Measurements from ENCODE around the gene CTXND2.
"Not testable (repeated sequence)": the region's sequence is repeated elsewhere in the genome, so short reads cannot be mapped to it uniquely, and the experiment has no call there.

The CTXND2 gene

DNA sequence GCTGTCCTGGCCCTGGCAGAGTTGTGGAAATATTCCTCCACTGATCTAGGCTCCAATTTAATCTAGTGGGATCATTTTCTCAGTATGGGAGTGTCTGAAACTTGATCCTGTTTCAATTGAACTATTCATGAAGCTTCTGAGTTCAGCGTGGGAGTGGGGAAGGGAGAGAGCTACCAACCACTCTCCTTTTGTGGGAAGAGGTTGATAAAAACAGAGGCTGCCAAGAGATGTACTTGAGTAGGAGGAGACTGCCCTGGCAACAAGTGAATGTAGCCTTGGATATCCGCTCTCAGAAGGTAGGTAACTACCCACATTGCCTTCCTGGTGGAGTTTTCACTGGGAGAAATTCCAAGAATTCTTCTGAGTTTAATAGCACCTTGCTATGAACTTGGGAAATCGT is at the start of gene CTXND2:
TSS of gene CTXND2 (plus strand) at position 119 of the 400 bp plus-strand sequence. CDS start 25,179 bp downstream, outside the sequence.
- DNase-seq = no peak

GRCh38 chr1:150840850-150841249 is 46.1 kb upstream of the CTXND2 start:
- DNase-seq = not testable (repeated sequence)

DNA sequence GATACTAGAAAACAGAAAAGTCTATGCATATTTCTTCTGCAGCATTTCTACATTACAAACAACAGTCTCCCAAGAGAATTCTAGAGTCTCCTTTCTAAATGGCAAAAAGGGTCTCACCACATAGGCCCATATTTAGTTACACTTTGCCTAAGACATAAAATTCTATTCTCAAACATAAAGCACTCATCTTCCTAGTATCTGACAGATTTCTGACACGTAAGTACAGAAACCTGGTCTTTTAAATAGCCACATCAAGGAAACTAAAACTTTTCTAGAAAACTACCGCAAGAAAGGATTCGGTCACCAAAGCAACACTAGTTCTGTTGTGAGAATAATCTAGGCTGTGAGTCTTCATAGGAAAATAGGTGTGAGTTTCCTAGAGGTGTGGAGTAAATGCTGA is 45.3 kb upstream of the CTXND2 start:
- DNase-seq = no peak

GRCh38 chr1:150842343-150842742 is 44.6 kb upstream of the CTXND2 start:
- no peak for DNase-seq

DNA sequence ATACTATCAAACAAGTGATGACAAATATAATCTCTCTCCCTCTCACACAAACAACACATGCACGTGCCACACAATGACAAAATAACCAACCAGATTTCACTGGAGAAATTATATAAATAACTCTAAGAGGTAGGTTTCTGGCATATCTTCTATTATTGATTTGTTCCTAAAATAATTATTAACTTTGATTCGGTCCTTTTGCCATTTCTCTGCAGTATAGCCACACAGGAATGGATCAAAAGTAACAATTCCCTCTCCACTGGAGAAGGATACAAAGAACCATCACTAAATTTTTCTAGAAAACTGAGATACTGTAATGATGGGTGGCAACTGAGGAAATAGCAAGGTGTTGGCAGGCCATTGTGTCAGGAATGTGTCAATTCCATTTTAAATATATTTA is 44.0 kb upstream of the CTXND2 start:
- no peak for DNase-seq

- DNase-seq = no peak
These were observed 43.5 kb upstream of the CTXND2 start for GRCh38 chr1:150843474-150843873.

DNA sequence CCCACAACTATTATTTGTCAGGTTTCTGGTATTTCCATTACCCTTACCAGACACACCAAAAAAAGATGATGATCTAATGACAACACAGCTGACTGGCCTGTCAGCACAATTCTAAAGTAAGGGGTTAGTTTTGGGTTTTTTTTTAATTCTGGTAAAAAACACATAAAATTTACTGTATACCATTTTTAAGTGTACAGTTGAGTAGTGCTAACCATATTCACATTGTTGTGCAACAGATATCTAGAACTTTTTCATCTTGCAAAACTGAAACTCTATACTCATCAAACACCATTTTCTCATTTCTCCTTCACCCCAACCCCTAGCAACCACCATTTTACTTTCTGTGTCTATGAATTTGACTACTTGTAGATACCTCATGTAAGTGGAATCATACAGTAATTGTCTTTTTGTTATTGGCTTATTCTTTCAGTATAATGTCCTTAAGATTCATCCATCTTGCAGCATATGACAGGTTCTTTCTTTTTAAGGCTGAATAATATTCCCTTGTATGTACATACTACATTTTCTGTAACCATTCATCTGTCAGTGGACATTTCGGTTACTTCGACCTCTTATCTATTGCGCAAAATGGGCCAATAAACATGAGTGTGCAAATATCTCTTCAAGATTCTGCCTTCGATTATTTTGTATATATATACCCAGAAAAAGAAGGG is 40.3 kb upstream of the CTXND2 start:
- DNase-seq = no peak

GRCh38 chr1:150850801-150851362 is 36.1 kb upstream of the CTXND2 start:
- not testable (repeated sequence) for DNase-seq

- DNase-seq = not testable (repeated sequence)
These were observed 34.2 kb upstream of the CTXND2 start for GRCh38 chr1:150852734-150853133.

GRCh38 chr1:150863724-150864123 is 23.2 kb upstream of the CTXND2 start:
- DNase-seq = no peak

DNA sequence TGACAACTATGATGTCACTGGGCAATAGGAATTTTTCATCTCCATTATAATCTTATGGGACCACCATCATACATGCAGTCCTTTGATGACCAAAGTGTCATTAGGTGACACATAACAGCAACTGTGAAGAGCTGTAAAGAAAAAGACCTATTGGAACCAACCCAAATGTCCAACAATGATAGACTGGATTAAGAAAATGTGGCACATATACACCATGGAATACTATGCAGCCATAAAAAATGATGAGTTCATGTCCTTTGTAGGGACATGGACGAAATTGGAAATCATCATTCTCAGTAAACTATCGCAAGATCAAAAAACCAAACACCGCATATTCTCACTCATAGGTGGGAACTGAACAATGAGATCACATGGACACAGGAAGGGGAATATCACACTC is 22.7 kb upstream of the CTXND2 start:
- not testable (repeated sequence) for DNase-seq

- no peak for DNase-seq
These were observed 17.3 kb upstream of the CTXND2 start for GRCh38 chr1:150869683-150870082.

DNA sequence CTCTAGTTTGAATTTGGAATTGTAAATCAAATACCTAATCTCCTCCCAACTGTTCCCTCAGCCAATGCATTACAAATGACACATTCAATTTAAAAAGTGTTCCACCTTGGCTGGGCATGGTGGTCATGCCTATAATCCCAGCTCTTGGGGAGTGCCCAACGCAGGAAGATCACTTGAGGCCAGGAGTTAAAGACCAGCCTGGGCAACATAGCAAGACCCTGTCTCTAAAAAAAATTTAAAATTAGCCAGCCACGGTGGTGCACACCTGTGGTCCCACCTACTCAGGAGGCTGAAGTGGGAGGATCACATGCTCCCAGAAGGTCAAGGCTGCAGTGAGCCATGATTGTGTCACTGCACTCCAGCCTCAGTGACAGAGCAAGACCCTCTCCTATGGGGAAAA is 14.4 kb upstream of the CTXND2 start:
- DNase-seq = no peak

DNA sequence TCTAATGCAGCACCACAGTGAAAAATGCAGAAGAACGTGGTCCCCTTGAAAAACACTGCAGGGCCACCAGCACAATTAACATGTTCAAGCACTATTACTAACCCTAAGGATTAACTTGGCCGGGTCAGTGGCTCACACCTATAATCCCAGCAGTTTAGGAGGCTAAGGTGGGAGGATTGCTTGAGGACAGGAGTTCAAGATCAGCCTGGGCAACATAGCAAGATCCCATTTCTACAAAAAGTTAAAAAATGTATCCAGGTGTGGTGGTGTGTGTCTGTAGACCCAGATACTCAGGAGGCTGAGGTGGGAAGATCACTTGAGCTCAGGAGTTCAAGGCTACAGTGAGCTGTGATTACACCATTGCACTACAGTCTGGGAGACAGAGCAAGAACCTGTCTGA is 13.4 kb upstream of the CTXND2 start:
- no peak for DNase-seq

DNA sequence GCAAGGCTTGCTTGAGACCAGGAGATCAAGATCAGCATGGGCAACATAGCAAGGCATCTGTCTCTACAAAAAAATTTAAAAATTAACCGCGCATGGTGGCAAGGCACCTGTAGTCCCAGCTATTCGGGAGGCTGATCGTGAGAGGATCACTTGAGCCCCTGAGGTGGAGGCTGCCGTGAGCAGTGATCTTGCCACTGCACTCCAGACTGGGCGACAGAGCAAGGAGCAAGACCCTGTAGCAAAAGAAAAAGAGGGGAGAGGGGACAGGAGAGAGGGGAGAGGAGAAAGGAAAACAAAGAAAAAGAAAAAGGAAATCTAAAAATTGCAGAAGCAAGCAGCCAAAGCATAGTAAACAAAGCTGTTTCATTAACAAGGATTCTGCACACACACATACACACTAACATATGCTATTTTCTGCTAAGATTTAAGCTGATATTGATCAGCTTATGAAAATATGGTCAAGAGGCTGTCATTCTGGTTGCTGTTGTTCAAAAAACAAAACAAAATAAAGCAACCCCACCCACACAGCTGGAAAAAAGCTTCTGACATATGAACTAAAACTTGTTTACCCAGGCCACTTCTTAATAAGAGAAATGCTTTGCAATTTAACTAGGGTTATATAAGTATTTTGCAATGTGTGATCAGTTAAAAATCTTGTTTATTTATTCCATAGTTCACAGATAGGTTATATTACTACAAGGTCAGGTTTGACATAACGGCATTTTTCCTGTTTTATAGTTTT is 12.3 kb upstream of the CTXND2 start:
- no peak for DNase-seq

GRCh38 chr1:150875197-150876118 is 11.5 kb upstream of the CTXND2 start:
- no peak for DNase-seq

DNA sequence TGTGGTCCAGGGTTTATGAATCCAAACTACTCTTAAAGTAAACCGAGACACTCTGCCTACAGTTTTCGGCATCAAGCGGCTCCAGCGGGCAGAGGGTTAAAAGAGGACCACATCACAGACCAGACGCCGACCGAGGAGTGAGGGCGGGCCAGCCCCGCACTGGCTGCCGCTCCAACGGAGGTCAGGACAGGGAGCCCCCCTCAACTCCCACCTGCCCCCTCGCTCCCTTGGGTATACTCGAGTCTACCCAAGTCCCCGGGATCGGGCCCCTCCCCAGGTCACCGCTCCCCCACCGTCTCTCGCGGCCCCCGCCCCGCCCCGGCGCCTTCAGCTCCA is 10.8 kb upstream of the CTXND2 start:
- no peak for DNase-seq

DNA sequence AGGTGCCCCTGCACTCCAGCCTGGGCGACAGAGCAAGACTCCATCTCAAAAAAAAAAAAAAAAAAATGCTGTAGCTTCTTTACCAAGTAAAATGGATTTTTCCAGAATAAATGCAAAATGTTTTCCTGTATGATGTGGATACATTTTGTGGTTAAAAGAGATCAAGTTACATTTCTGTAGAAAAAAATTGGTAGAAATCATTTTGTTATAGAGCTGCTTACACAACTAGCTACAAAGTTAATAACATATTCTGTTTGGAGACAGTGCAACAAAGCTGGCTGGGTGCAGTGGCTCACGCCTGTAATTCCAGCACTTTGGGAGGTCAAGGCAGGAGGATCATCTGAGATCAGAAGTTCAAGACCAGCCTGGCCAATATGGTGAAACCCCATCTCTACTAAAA is 8.0 kb upstream of the CTXND2 start:
- not testable (repeated sequence) for DNase-seq

DNA sequence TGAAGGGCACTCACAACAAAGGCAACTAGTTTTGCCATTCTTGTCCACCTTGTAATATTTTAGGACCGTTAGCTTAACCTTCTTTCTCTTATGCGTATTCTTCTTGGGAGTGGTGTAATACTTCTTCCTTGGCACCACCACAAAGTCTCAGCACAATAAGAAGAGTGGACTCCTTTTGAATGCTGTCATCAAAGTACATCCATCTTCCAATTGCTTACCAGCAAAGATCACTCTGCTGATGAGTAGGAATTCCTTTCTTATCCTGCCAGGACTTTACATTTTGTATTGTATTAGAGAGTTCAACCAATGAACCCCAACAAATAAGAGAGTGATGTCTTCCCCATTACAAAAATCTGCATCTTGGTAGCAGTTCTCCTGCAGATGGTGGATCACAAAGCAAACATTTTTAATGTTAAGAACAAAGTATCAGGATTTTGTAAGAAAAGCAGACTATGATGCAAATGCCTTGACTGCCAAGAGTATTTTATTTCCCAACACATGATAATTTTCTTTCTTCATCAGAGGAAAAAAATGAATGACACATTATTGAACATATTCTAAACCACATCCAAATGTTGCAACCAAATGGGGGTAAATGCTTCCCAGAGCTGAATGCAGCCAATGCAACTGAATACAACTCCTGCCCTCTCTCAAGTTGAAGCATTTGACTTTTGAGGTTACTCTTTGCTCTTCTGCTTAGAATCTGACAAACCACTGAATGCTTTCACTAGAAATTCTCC is 5.4 kb upstream of the CTXND2 start:
- no peak for DNase-seq

DNA sequence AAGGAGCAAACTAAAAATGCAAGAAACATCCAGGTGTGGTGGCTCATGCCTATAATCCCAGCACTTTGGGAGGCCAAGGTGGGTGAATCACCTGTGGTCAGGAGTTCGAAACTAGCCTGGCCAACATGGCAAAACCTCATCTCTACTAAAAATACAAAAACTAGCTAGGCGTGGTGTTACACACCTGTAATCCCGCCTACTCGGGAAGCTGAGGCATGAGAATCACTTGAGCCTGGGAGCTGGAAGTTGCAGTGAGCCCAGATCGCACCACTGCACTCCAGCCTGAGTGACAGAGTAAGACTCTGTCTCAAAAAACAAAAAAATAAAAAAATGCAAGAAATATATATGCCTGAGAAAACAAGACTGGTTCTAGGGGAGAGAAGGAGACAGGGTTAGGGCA is 3.8 kb upstream of the CTXND2 start:
- DNase-seq = not testable (repeated sequence)

DNA sequence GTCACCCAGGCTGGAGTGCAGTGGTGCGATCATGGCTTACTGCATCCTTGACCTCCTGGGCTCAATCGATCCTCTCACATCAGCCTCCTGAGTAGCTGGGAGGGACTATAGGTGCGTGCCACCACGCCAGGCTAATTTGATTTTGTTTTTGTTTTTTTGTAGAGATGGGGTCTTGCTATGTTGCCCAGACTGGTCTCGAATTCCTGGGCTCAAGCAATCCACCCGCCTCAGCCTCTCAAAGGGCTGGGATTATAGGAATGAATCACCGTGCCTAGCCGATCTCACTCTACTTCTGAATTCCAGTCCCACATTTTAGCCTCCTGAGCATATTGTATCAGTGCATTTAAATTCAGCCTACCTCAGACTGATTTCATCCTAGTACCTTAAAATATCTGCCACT is 1.8 kb downstream of the CTXND2 start:
- no peak for DNase-seq

DNA sequence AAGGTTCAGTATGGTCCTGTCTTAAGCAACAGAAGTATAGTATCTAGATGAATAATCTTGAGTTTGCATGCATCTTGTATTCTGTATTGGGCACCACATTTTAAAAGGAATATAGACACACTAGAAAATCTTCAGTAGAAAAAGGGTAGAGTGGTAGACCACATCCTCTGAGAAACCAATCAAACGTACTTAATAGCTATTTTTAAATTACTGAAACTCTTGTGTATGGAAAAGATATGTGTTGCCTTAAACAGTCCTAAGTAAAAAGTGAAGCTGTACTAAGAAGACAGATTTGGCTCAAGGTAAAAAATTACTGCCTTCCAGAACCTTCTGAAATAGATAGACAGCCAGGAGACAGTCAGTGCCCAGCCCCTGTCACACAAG is 3.1 kb downstream of the CTXND2 start:
- DNase-seq = no peak

Measured in CD4-positive, alpha-beta T cell treated with Interferon gamma for 1 hour (primary cell).